ENCODE results near the gene NBPF19.
"Not testable (repeated sequence)": the region's sequence is repeated elsewhere in the genome, so short reads cannot be mapped to it uniquely, and the experiment has no call there.

The NBPF19 gene

GRCh38 chr1:149474745-149475144 lies at the start of gene NBPF19:
TSS of gene NBPF19 (plus strand) at chr1:149475045. CDS start at chr1:149475933, 888 bp downstream.
- ATAC-seq, H3K27ac Mint-ChIP-seq, H3K4me3 Mint-ChIP-seq, DNase-seq, H3K9me3 Mint-ChIP-seq, H3K4me1 Mint-ChIP-seq, H3K27me3 Mint-ChIP-seq: not testable (repeated sequence)

- H3K27me3 Mint-ChIP-seq, result not testable (repeated sequence)
These were observed 46.5 kb upstream of the NBPF19 start for GRCh38 chr1:149428317-149428716.

GRCh38 chr1:149445451-149445850 lies 29.4 kb upstream of the NBPF19 start:
- not testable (repeated sequence) for H3K27me3 Mint-ChIP-seq, ATAC-seq, H3K27ac Mint-ChIP-seq, H3K4me1 Mint-ChIP-seq, H3K9me3 Mint-ChIP-seq, H3K4me3 Mint-ChIP-seq, DNase-seq

More at GRCh38 chr1:149428317-149428716, 46.5 kb upstream of the NBPF19 start:
- H3K9me3 Mint-ChIP-seq, H3K4me3 Mint-ChIP-seq, H3K4me1 Mint-ChIP-seq, ATAC-seq, DNase-seq, H3K27ac Mint-ChIP-seq: not testable (repeated sequence)

- not testable (repeated sequence) for H3K27ac Mint-ChIP-seq, H3K4me3 Mint-ChIP-seq, H3K27me3 Mint-ChIP-seq, DNase-seq, H3K9me3 Mint-ChIP-seq, ATAC-seq, H3K4me1 Mint-ChIP-seq
These were observed 22.6 kb upstream of the NBPF19 start for GRCh38 chr1:149452196-149452595.

GRCh38 chr1:149452652-149453051 lies 22.2 kb upstream of the NBPF19 start:
- not testable (repeated sequence) for H3K27ac Mint-ChIP-seq, H3K9me3 Mint-ChIP-seq, DNase-seq, ATAC-seq, H3K27me3 Mint-ChIP-seq, H3K4me1 Mint-ChIP-seq, H3K4me3 Mint-ChIP-seq

- peak; percentile 71 to 80 for DNase-seq
- Mint-ChIP-seq H3K27ac (peak overlapping the region; percentile 92 to 99), H3K4me3 (peak overlapping the region; percentile 79 to 80)
These were observed 83.5 kb downstream of the NBPF19 start for GRCh38 chr1:149558350-149558825.

GRCh38 chr1:149561806-149562205 lies 87.0 kb downstream of the NBPF19 start:
- H3K4me3 Mint-ChIP-seq, DNase-seq, ATAC-seq, H3K4me1 Mint-ChIP-seq, H3K9me3 Mint-ChIP-seq, H3K27me3 Mint-ChIP-seq, H3K27ac Mint-ChIP-seq: not testable (repeated sequence)

More at GRCh38 chr1:149558350-149558825, 83.5 kb downstream of the NBPF19 start:
- not testable (repeated sequence) for H3K9me3 Mint-ChIP-seq, H3K4me1 Mint-ChIP-seq, H3K27me3 Mint-ChIP-seq, ATAC-seq

GRCh38 chr1:149565485-149565884 lies 90.6 kb downstream of the NBPF19 start:
- ATAC-seq, H3K4me1 Mint-ChIP-seq, H3K27ac Mint-ChIP-seq, H3K4me3 Mint-ChIP-seq, H3K9me3 Mint-ChIP-seq, H3K27me3 Mint-ChIP-seq, DNase-seq: not testable (repeated sequence)

- not testable (repeated sequence) for H3K27me3 Mint-ChIP-seq, H3K4me1 Mint-ChIP-seq, H3K9me3 Mint-ChIP-seq, DNase-seq, ATAC-seq
- H3K4me3 Mint-ChIP-seq, result peak overlapping the region; percentile 34 to 54
- peak overlapping the region in 1 of 2 donors; percentile 63 for H3K27ac Mint-ChIP-seq
These were observed 97.9 kb downstream of the NBPF19 start for GRCh38 chr1:149572763-149573162.

GRCh38 chr1:149585592-149585991 lies 110.7 kb downstream of the NBPF19 start:
- DNase-seq, result peak; percentile 23 to 62
- not testable (repeated sequence) for H3K27me3 Mint-ChIP-seq, H3K27ac Mint-ChIP-seq, ATAC-seq, H3K4me1 Mint-ChIP-seq, H3K9me3 Mint-ChIP-seq
- H3K4me3 Mint-ChIP-seq, result peak overlapping the region in 1 of 2 donors; percentile 39

Data from stimulated activated naive CD8-positive, alpha-beta T cell treated with anti-CD3 and anti-CD28 coated beads, Interleukin-15, amount 100 ng/mL, for 72 hours (primary cell).